Colon (tissue), 2 donors: ENCODE measurements around the gene SPTLC3.
"Not testable (repeated sequence)": the region's sequence is repeated elsewhere in the genome, so short reads cannot be mapped to it uniquely, and the experiment has no call there.

Experiments
- FAIRE-seq: peaks from 2 replicates; lab custom pipeline; 2012; peaks lifted over from hg19 to GRCh38; lab: Jason Lieb, UNC
- donor health status: control.
- donor health status: control.

The SPTLC3 gene

DNA sequence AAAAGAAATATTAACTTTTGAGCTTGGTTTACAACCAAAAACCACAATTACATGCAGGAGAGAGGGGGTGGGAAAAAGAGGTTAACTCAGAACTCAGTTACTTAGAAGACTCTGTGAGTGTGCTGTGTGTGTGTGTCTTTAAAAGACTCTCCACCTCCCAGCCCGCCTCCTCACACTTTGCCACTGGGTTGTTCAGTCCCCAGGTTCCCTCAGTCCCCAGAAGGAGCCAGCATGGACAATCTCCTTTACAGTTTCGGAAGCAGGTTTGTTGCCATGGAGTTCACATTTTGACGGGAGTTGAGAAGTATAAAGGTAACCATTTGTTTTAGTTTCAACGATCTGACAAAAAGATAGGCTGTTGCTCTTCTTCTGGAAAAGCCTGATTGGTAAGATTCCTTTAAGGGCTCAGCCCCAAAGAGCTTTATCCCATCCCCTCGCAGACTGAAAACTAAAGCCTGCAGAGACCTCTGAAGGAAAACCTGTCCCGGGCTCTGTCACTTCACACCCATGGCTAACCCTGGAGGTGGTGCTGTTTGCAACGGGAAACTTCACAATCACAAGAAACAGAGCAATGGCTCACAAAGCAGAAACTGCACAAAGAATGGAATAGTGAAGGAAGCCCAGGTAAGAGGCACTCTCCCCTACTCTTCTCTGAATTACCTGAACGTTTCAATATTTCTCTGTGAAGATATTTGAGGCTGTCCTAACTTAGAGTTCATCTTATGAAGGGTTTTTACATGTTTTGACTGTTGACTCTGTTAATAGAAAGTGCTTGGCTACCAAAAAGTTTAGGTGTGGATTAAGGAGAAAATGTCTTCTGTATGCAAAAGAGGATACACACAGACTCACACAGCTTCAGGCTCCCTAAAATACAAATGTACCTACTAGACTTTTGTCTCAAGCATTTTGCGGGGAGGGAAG is at the start of gene SPTLC3:
Gene SPTLC3, plus strand, starts transcription at position 212 of the 921 bp plus-strand sequence. Its CDS starts 296 bp downstream, at position 508.
- no peak for FAIRE-seq

DNA sequence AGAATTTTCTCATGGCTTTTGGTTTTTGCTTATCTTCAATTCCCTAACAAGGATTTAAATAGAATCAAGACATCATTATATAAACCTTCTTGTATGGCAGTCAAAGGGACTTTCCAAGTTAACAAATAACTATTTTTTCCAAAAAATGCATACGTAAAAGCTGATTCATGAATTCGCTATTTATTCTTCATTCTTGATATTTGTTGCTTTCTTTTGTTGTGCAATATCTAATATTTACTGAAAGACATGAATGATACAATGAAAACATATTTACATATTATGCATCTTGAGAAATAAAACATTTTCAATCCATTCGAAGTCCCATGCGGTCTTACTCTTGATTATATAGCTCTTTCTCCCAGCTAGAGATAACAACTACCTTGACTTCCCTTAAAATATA is 47.0 kb upstream of the SPTLC3 start:
- no peak for FAIRE-seq

- FAIRE-seq: no peak
Measured at GRCh38 chr20:12962895-12963294, 45.9 kb upstream of the SPTLC3 start.

GRCh38 chr20:12963416-12963815 is 45.4 kb upstream of the SPTLC3 start:
- no peak for FAIRE-seq

DNA sequence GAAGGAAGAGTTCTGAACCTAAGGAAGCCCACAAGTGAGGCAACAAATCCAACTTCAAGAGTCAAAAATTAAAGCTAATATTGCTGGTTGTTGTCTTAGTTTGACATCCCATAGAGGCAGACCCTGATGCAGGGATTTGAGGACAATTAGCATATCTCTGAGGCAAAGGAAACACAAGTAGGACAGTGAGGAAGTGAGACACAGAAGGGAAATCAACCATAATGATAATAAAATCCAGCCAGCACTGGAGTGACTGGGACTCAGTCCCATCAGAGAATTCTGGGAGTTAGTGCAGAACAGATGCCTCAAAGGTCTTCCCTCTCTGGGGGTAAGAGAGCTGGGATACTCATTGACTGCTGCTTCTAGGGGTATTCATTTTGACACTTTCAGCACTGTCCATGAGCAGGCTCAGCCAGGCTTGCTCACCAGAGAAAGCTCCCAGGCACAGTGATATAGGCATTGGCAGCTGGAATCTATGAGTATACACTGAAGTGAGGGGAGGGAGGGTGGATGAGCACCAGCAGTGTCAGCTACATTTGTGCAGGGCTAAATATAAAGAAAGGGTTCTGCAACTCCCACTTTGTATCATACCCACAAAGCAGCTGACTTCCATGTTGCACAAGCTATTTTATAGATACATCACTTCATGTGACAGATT is 43.4 kb upstream of the SPTLC3 start:
- FAIRE-seq: no peak

- FAIRE-seq: no peak
Measured at GRCh38 chr20:12965870-12966251, 42.9 kb upstream of the SPTLC3 start.

GRCh38 chr20:12966468-12967085 is 42.2 kb upstream of the SPTLC3 start:
- no peak for FAIRE-seq

GRCh38 chr20:12967932-12968331 is 40.8 kb upstream of the SPTLC3 start:
- FAIRE-seq: no peak

DNA sequence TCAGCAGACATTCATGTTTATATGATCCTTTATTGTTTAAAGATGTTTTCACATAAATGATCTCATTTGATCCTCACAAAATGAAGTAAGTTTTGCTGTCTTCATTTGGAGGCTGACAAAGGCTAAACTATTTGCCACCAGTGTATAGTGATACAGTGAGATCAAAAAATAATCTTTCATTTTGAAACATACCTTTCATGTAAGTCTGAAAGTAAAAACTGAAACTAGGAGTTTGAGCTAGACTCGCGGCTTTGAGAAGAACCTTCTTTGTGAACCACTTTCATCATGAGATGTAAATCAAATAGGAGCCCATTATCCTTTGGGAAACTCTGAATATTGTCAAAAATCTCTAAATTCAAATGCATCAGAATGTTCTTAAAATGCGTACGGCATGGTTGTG is 40.3 kb upstream of the SPTLC3 start:
- FAIRE-seq: no peak

GRCh38 chr20:12969071-12969669 is 39.6 kb upstream of the SPTLC3 start:
- FAIRE-seq: no peak

DNA sequence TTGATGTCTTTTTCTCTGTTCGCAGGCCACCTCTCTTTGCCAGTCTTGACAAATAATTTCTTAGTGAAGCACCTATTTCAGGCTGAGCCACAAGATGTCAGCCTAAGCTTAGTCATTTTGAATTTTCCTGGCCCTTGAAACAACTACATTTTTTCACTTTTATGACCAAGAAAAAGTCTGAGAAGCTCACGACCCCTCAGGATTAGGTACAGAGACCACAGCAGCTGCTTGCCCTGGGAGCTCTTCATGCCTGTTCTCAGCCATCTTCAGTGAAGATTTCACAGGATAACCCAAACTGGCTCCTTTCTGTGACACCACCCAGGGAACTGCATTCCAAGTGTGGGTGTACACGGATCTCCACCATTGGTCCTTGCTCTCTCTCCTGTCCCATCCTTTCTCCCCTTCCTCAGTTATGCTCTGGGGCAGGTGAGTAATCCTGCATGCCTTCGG is 38.4 kb upstream of the SPTLC3 start:
- FAIRE-seq: no peak

GRCh38 chr20:12975833-12976608 is 32.8 kb upstream of the SPTLC3 start:
- no peak for FAIRE-seq

DNA sequence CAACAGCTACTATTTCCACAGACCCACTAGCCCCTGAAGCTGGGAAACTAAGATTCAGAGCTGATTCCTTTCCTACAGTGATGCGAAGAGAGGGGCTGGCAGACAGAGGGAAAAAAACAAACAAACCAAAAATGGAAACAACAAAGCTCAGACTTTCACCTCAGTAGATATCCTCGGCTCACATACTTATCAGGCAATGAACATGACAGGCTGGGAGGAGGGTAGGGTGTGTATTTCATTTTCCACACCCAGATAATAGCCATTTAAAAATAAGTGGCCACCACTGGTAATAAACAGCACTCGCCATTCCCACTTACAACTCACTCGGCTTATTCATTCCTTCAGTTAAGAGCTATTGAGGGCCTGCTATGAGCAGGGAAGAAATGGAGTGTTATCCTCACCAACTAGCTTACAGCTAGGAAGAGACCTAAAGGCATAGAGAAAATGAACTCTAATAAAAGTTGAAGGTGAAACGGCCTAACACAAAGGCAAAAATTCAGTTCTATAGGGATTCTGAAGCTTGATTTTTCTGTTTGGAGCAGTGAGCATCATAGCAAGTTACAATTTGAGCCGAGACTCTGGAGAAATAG is 32.0 kb upstream of the SPTLC3 start:
- no peak for FAIRE-seq

GRCh38 chr20:12977328-12978125 is 31.2 kb upstream of the SPTLC3 start:
- FAIRE-seq: peak; percentile 18

- FAIRE-seq: no peak
Measured at GRCh38 chr20:12978126-12978394, 30.7 kb upstream of the SPTLC3 start.

GRCh38 chr20:12978613-12979495 is 29.9 kb upstream of the SPTLC3 start:
- no peak for FAIRE-seq

DNA sequence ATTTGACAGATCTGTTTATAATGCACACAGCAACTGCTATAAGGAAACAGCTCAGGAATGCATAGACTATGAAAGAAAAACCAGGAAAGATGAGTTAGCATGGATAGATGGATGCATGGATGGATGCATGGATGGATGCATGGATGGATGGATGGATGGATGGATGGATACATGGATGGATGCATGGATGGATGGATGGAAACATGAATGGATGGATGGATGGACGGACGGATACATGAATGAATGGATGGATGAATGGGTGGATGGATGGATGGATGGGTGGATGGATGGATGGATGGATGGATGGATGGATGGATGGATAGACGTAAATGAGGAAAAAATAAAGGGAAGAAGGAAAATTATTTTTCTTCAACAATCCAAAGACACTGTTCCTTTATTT is 29.1 kb upstream of the SPTLC3 start:
- not testable (repeated sequence) for FAIRE-seq

GRCh38 chr20:12982098-12982497 is 26.7 kb upstream of the SPTLC3 start:
- no peak for FAIRE-seq

- FAIRE-seq: no peak
Measured at GRCh38 chr20:12984069-12984765, 24.6 kb upstream of the SPTLC3 start.
